Neuron (in vitro differentiated cells): ENCODE results near the gene SLC25A33.

Source experiments
- H2AFZ ChIP-seq: one replicate; pipeline ENCODE4 v1.6.1; 2013; ENCODE audit warnings: low read depth, mild to moderate bottlenecking, inconsistent platforms, low read length, moderate library complexity
- H3K27me3 ChIP-seq: one replicate; pipeline ENCODE4 v1.6.1; 2013; ENCODE audit warnings: low read length; ENCODE audit not compliant: insufficient read depth
- H3K36me3 ChIP-seq: one replicate; pipeline ENCODE4 v1.6.1; 2013; ENCODE audit warnings: low read length; ENCODE audit not compliant: insufficient read depth
- H3K4me1 ChIP-seq: one replicate; pipeline ENCODE4 v1.6.1; 2013; ENCODE audit warnings: low read length; ENCODE audit not compliant: insufficient read depth
- H3K4me3 ChIP-seq: 2 replicates; pipeline ENCODE4 v1.5.1; 2013; ENCODE audit warnings: mild to moderate bottlenecking, low read length, moderate library complexity
- H3K9me3 ChIP-seq: one replicate; pipeline ENCODE4 v1.6.1; 2013; ENCODE audit warnings: low read length

SLC25A33 gene

DNA sequence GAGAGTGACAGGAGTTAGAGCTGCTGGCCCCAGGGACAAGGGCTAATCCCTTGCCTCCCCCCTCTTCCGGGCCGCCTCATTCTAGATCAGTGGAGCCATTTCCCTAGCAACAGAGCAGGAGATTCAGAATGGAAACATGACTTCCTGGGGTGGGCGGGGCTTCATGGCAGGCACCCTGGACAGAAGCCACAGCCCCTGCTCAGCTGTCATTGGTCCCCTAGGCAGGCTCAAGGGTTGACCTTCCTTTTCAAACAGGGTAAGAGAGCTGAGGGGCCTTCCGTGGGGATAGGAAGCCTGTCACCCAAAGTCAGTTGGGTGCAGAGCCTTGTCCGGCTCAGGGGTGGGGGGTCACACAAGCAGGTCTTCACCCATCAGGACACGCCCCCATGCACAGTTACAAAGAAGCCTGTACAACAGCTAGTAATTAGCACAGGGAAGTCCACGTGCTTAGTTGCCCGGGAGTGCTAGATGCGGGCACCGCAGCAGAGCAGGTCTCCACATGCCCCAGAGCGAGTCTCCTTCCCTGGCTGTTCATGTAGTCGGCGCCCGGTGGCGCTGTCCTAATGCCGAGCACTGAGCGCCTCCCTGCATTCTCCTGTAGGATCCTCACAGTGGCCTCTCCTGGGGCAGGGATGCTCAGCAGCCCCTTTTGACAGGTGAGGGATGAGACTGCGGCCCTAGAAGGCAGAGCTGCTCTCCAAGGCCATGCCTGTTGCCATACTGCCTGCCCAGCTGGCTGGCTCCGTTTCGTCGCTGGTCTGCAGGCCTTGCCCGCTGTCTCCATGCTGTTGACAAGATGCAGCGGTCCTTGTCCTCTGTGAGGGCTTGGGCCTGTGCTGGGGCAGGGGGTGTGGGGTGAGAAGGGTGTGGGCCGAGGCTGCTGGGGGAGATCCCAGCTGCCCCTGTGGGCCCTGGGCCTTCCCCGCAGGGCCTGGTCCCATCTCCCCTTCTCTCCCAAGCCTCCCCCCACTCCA, 54.5 kb downstream of the SLC25A33 start:
- Histone ChIP-seq H3K36me3 (peaks cover 22% of the 10 kb centered on the region), H3K27me3 (no peaks in the 10 kb centered on the region), H3K4me1 (peaks cover 53% of the 10 kb centered on the region), H3K4me3 (peak overlapping the region; percentile 17), H2AFZ (no peak overlapping the region), H3K9me3 (no peaks in the 10 kb centered on the region)

DNA sequence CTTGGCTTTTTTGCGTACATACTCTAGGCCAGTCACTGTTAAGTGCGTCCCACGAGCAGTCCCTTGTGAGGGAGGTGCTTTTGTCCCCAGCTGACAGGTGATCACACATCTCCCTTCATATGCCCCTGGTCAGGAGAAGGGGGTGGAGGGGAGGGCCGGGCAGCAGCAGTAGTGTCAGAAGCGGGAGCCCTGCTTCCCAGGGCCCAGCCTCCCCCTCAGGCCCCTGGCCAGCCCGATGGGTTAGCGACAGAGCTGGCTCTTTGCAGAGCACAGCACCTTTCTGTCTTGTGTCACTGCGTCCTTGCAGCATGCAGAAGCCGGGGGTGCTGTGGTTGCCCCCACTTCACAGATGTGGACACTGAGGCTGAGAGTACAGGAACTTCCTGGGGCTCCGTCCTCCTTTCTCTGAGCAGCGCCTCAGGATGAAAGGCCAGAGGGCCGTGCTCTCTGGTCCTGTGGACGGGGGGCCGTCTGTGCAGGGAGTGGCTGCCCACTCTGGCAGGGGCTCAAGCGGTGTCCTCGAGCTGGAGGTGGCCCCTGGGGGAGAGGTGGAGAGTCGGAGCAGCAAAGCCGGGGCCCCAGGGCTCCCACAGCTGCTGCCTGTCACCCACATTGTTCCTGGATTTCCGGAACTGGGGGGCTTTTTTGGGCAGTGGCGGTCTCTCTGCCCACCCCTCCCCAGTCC, 55.3 kb downstream of the SLC25A33 start:
- H3K9me3 ChIP-seq, result no peaks in the 10 kb centered on the region
- H3K4me3 ChIP-seq, result no peak overlapping the region
- no peaks in the 10 kb centered on the region for H3K27me3 ChIP-seq
- peaks cover 49% of the 10 kb centered on the region for H3K4me1 ChIP-seq
- no peak overlapping the region for H2AFZ ChIP-seq
- H3K36me3 ChIP-seq, result peaks cover 22% of the 10 kb centered on the region

GRCh38 chr1:9595156-9595967, 56.1 kb downstream of the SLC25A33 start:
- Histone ChIP-seq H2AFZ (no peak overlapping the region), H3K4me1 (peaks cover 42% of the 10 kb centered on the region), H3K27me3 (no peaks in the 10 kb centered on the region), H3K36me3 (peaks cover 28% of the 10 kb centered on the region), H3K4me3 (no peak overlapping the region), H3K9me3 (no peaks in the 10 kb centered on the region)

DNA sequence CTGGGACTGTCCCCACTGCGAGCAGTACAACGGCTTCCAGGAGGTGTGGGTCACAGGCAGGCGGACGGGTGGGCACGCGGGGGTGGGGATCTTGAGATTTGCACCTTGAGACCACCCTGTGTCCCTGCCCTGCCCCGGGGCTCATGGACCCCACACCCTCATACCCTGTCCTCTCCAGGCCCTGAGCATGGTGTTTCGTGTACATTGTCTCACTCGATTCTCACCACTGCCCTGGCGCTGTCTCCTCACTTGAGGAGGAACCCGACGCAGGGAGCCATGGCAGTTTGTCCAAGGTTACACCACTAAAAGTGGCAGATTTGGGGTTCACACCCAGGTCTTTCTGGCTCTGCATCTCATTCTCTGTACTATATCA, 56.7 kb downstream of the SLC25A33 start:
- Histone ChIP-seq H3K36me3 (peaks cover 33% of the 10 kb centered on the region), H3K4me1 (peaks cover 36% of the 10 kb centered on the region), H3K9me3 (no peaks in the 10 kb centered on the region), H2AFZ (no peak overlapping the region), H3K4me3 (no peak overlapping the region), H3K27me3 (no peaks in the 10 kb centered on the region)

DNA sequence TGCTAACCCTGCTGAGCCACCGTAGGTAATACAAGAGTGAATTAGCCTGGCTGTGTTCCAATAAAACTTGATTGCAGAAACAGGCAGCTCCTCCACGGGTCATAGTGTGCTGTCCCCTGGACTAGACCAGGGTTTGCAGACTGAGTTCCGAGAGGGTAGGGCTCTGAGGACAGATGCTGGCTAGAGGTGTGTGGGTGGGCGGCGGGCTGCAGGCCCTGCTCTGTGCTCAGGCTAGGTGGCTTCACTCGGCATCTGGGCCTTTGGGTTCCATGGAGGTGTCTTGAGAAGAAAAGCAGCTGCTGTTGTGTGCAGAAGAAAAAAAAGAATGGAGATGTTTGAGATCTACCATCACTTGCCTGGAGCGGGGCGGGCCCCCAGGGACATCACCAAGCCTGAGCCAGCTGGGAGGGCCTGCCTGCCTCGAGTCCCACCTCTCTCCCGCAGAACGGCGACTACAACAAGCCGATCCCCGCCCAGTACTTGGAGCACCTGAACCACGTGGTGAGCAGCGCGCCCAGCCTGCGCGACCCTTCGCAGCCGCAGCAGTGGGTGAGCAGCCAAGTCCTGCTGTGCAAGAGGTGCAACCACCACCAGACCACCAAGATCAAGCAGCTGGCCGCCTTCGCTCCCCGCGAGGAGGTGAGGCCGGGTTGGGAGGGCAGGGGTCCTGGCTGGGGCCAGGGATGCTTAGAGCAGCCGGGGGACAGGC, 57.3 kb downstream of the SLC25A33 start:
- no peak overlapping the region for H3K4me3 ChIP-seq
- no peaks in the 10 kb centered on the region for H3K27me3 ChIP-seq
- peaks cover 30% of the 10 kb centered on the region for H3K4me1 ChIP-seq
- no peak overlapping the region for H2AFZ ChIP-seq
- H3K9me3 ChIP-seq, result no peaks in the 10 kb centered on the region
- H3K36me3 ChIP-seq, result peaks cover 39% of the 10 kb centered on the region

DNA sequence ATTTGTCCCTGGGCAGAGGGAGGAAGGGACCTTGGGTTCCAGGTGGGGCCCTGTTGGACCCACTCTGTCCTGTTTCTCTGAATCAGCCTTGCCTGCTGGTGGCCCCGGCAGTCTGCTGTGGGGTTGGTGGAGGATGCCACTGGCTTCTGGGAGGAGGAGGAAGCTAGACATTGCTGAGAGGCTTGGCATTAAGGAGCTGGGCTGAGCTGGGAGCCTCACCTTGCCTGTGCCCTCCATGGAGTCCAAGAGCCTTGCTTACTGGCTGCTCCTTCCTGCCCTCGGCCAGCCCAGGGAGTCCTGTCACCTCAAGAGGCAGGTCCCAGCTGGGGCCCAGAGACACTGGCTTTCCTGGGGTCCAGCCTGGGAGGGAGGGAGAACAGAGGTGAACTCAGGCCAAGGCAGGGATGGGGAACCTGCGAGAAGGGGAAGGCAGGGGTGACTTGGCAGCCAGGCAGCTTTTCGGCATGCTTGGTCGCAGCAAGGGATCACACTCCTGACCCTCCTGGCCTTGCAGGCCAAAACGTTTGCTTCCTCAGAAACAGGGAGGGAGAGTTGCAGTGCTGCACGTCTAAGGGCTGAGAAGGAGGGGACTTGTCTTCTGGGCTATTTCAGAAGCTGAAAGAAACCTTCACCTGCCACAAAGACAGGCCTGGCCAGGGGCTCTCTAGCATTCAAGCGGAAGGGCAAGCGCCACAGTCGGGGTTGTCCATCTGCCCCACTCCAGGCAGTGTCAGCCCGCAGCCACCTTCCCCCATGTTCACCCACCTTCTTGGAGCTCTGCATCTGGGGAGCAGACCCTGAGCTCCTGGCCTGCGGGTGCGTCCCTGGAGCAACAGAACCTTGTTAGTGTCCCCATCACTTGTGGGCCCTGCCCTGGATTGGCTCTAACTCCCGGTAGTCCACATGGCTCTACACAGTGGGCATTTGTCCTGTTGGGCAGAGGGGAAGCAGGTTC, 58.4 kb downstream of the SLC25A33 start:
- H2AFZ ChIP-seq, result no peak overlapping the region
- H3K36me3 ChIP-seq, result peaks cover 50% of the 10 kb centered on the region
- no peaks in the 10 kb centered on the region for H3K27me3 ChIP-seq
- no peaks in the 10 kb centered on the region for H3K9me3 ChIP-seq
- no peak overlapping the region for H3K4me3 ChIP-seq
- H3K4me1 ChIP-seq, result peaks cover 19% of the 10 kb centered on the region

- Histone ChIP-seq H3K4me3 (no peak overlapping the region), H3K4me1 (peaks cover 12% of the 10 kb centered on the region), H3K9me3 (no peaks in the 10 kb centered on the region), H2AFZ (no peak overlapping the region), H3K27me3 (no peaks in the 10 kb centered on the region), H3K36me3 (peaks cover 56% of the 10 kb centered on the region)
Measured at GRCh38 chr1:9598316-9598700, 59.0 kb downstream of the SLC25A33 start.

DNA sequence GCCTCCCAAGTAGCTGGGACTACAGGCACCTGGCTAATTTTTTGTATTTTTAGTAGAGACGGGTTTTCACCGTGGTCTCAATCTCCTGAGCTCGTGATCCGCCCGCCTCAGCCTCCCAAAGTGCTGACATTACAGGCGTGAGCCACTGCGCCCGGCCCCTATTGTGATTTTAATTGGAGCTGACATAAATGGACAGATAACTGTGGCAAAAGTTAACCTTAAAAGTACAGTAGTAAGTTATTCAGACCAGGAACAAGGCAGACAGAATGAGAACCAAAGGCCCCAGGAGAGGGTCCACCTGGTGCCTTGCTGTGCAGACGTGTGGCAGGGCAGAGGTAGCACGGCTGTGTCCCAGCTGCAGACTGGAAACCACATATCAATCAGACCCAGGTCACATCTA, 60.5 kb downstream of the SLC25A33 start:
- no peaks in the 10 kb centered on the region for H3K27me3 ChIP-seq
- peaks cover 69% of the 10 kb centered on the region for H3K36me3 ChIP-seq
- no peaks in the 10 kb centered on the region for H3K4me1 ChIP-seq
- no peak overlapping the region for H2AFZ ChIP-seq
- H3K9me3 ChIP-seq, result no peaks in the 10 kb centered on the region
- H3K4me3 ChIP-seq, result no peak overlapping the region

DNA sequence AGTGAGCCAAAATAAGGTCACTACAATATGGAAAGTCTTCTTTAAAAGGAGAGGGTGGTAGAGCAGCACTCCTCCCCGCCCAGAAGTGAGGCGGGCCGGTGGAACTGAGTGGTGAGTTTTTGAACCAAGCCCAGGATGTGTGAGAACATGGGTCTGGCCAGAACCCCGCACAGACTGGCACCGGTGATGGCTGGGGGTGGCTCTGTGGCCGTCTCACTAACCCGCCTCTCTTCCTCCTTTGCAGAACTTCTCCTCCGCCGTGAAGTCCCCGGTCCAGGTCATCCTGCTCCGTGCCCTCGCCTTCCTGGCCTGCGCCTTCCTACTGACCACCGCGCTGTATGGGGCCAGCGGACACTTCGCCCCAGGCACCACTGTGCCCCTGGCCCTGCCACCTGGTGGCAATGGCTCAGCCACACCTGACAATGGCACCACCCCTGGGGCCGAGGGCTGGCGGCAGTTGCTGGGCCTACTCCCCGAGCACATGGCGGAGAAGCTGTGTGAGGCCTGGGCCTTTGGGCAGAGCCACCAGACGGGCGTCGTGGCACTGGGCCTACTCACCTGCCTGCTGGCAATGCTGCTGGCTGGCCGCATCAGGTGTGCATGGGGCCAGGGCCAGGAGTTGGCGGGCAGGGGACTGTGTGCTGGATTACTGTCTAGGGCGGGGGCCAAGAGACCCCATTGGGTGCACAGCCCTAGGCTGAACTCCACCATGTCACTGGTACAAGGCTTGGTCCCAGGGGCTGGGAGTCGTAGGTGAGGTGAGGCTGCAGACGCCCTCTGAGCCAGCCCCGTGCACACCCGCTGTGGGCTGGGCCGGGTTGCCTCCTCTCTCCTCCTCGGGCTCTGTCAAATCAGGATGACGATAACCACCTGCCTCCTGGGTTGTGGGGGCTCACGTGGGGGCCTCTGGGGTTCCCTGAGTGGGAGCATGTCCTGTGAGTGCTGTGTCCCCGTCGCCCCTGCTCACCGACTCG, 61.9 kb downstream of the SLC25A33 start:
- Histone ChIP-seq H3K9me3 (no peaks in the 10 kb centered on the region), H3K4me1 (no peaks in the 10 kb centered on the region), H2AFZ (no peak overlapping the region), H3K36me3 (peaks cover 74% of the 10 kb centered on the region), H3K4me3 (no peak overlapping the region), H3K27me3 (no peaks in the 10 kb centered on the region)

- H2AFZ ChIP-seq, result no peak overlapping the region
- no peak overlapping the region for H3K4me3 ChIP-seq
- H3K36me3 ChIP-seq, result peaks cover 72% of the 10 kb centered on the region
- no peaks in the 10 kb centered on the region for H3K9me3 ChIP-seq
- H3K27me3 ChIP-seq, result no peaks in the 10 kb centered on the region
- no peaks in the 10 kb centered on the region for H3K4me1 ChIP-seq
Measured at GRCh38 chr1:9601942-9602793, 62.9 kb downstream of the SLC25A33 start.
